WI38 (cell line): ENCODE data around the gene HPS1.
"Not testable (repeated sequence)": the region's sequence is repeated elsewhere in the genome, so short reads cannot be mapped to it uniquely, and the experiment has no call there.

Experiments
- H3K4me3 ChIP-seq: 2 replicates; pipeline ENCODE4 v1.5.1; 2011; ENCODE audit warnings: low read depth, mild to moderate bottlenecking, control low read depth, low read length
- CTCF ChIP-seq: IDR thresholded peaks from 2 replicates; pipeline ENCODE4 v1.5.1; 2012; ENCODE audit warnings: low read depth, mild to moderate bottlenecking, control low read depth, low read length

The HPS1 gene

GRCh38 chr10:98384531-98385133 is 62.1 kb downstream of the HPS1 start:
- TF ChIP-seq CTCF, result no peak
- no peak overlapping the region for H3K4me3 ChIP-seq

DNA sequence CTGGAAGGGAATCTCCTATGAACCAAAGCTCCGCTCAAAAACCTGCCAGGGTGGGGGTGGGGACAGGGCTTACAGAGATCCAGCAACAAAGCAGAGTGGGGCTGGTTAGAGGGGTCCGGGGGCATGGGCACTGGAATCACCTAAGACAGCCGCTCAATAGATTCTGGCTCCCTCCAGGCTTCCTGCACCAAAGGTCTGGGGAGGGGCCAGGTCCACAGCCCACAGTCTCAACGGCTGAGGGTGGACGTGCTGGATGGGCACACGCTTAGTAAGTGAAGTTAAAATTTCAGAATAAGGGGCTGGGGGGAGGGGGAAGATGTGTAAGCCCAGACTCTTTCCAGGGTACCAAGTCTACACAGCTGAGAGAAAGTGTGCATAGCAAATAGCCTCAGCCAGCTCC is 62.9 kb downstream of the HPS1 start:
- no peak for TF ChIP-seq CTCF
- H3K4me3 ChIP-seq, result no peak overlapping the region

DNA sequence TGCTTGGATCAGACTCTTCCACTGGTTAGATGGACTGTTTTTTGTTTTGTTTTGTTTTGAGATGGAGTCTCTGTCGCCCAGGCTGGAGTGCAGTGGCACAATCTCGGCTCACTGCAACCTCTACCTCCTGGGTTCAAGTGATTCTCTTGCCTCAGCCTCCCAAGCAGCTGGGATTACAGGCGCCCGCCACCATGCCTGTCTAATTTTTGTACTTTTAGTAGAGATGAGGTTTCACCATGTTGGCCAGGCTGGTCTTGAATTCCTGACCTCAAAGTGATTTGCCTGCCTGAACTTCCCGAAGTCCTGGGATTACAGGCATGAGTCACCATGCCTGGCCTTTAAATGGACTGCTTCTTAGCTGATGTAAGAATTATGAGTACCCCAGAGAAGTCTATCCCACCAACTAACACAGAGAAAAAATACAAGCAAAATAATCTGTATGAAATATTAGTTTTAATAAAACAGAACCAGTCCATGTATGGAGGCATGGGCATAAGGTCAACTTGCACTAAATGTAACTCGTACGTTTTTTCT is 63.5 kb downstream of the HPS1 start:
- H3K4me3 ChIP-seq, result not testable (repeated sequence)

DNA sequence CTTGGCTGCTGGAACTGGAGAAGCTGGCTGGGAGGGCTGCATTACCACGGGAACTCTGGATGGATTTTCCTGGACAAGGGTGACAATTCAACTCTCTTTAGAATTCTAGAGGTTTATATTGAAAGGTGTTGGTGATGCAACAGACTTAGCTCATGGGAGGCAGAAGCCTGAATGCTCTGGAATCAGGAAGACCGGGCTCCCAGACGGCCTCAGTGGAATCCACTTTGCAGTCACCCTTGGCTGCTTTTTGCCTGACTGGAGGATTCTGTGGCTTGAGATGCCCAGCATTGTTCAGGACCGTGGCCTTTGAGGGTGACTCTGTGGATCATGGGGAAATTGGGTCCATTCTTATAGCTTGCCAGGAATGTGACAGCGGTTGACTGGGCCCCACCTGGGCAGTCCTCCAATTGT is 64.0 kb downstream of the HPS1 start:
- no peak for TF ChIP-seq CTCF
- no peak overlapping the region for H3K4me3 ChIP-seq

DNA sequence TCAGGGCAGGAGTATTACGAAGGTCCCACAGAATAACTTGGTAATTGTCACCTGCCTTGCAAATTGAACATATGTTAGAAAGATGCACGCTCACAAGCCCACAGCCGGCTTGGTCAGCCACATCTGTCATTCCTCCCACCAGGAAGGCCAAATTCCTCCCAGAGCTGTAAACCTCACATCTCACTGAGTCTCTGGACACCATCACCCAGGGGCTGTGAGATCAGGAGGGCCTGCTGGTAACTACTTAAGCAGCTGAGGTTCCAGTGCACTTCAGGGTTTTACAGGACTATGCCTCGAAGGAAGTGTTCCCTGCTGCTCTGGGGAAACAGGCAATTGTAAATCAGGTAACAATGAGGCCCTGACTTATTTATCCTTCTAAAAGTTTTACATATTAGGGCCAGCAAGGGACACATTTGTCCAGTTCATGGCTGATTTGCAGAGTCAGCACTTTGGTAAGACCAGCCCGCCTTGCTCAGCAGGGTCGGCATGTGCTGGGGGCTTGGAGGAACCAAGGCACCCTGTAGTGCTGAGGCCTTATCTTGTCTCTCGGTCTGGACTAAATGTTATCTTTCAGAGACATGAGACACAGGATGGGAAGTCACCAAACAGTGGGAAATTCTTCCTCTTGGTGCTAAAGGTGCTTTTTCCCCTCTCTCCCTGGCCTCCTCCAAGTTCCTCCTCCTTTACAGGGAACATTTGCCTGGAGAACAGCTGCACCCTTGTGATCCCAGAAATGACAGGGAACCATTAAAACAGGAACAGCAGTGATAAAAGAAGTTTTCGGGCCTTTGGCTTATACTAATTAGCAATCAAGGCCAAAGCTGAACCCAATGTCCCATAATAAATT is 66.0 kb downstream of the HPS1 start:
- TF ChIP-seq CTCF, result no peak
- no peak overlapping the region for H3K4me3 ChIP-seq

GRCh38 chr10:98378722-98379121 is 68.0 kb downstream of the HPS1 start:
- no peak overlapping the region for H3K4me3 ChIP-seq
- no peak for TF ChIP-seq CTCF

DNA sequence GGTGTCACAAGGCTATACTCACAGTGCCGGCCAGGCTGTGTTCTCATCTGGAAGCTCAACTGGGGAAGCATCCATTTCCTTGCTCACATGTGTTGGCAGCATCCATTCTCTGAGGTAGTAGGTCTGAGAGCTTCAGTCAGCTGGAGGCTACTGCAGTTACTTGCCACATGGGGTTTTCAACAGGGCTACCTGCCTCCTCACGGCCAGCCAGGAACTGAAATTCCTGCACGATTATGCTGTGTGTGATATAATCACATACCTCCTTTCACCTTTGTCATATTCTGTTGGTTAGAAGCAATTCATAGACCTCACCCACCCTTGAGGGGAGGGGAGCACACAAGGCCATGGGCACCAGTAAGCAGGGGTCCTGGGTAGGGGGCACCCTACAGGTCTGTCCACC is 69.2 kb downstream of the HPS1 start:
- no peak for TF ChIP-seq CTCF
- no peak overlapping the region for H3K4me3 ChIP-seq
